HG02571 (cell line): ENCODE data around the gene UNK.
A peak's percentile ranks its signal among the peaks of the same experiment; 100 is the strongest.
"Not testable (repeated sequence)": the region's sequence is repeated elsewhere in the genome, so short reads cannot be mapped to it uniquely, and the experiment has no call there.

ENCODE experiments used
- ATAC-seq: cut with Tn5 transposase; IDR thresholded peaks from one replicate; pipeline ENCODE4 v1.9.1; 2021; ENCODE audit warnings: mild to moderate bottlenecking, moderate library complexity; ENCODE audit not compliant: unreplicated experiment

UNK gene

DNA sequence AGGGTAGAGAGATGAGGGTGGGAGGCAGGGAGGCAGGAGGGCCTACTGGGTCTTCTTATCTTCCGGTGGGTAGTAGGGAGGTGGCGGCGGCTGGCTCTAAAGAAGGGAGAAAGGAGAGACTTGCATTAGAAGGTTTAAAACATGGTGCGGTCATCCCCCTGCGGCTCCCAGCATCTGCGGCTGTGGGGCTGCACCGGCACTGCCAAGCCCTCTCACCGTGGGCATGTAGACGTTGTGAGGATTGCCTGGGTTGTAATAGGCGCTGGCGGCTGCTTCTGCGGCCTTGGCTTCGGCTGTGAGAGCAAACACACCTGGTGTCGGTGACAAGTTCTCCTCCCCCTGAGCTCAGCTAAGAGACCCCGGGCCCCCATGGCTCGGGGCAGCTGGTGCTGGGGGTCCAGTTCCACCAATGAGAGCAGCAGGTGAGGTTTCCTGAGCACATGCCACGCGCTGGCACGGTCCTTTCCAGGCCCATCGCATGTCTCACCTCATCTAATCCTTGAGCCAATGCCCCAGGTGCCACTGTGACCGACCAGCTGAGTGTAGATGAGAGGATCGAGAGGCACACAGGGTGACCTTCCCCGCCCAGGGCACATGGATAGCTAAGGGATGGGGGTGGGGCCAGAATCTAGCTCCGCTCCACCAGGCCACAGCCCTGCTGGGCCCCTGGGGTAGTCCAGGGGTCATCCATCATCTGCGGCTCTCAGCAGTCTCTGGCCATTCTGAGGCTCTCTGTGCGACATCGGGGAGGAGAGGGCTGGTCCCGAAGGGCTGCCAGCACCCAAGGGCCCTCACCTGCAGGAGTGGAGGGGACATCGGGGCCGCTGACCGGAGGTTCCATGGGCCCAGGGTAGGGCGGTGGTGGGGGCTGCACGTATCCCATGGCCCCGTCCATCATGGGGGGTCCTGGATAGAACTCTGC is 62.3 kb downstream of the UNK start:
- ATAC-seq = no peak

DNA sequence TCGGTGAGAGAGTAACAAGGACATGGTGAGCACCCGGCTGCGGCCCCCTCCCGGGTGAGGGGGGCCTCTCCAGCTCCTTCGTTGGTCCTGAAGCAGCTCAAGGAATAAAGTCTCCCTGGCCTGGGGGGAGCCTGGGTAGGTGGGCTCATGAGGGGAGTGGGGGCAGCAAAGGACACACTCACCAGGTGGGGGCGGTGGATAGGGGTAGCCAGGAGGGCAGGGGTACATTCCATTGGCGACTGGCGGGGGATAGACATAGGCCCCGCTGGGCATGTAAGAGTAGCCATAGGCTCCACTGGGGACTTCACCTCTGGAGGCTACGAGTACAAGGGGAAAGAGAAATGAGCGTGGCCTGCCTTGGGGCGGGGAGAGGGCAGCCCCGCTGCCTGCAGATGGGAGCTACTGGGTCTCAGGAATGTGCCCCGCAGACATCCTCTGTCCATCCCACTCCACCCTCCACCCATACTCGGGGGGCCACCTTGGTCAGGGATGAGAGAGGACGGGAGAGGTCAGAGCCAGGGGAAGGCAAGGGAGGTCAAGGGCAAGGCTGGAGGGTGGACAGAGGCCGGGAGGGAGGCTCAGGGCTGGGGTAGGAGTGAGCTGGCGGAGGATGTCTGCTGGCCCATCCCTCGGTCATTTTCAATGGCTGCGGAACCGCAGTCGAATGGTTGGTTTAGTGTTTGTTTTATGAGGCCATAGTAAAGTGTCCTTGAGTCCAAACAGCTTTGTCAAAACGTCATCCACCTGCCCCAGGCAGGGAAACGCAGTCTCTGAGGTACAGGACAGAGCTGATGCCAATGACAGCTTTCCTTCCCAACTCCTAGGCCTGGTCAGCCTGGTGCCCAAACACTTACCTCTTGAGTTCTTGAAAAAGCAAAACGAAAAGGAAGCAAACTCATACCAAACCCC is 63.3 kb downstream of the UNK start:
- ATAC-seq = no peak

DNA sequence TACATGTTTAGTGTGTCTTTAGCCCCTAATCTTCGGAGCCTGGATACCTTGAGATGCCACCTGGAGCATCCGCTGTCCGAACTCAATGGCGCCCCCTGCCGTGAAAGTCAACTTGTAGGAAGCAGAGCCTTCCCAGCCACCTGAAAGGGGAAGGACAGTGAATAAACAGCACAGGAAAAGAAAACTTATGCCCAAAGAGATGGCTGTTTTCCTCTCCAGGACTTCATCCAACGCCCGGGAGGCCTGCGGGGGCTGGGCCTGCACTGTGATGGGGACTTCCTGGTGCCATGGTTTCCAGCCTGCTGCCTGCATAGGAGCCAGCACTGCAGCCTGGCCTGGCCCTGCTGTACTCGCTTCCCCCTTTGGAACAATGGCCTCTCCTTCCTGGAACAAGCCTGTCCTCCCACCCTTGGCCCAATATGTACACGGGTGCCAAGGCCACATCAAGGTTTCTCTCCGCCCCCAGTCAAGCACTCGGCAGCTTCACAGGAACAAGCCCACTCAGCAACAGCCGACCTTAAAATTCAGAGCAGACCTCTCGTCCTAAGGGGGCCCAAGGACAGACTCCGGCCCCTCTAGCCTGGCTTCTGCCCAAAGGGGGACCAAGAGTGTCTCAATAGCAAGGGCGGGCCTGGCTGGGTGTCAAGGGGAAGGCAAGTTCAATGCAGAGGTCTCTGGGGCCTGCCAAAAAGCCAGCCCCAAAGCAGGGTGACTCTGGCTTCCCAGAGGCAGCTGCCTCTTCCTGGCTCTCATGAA is 64.1 kb downstream of the UNK start:
- no peak for ATAC-seq

DNA sequence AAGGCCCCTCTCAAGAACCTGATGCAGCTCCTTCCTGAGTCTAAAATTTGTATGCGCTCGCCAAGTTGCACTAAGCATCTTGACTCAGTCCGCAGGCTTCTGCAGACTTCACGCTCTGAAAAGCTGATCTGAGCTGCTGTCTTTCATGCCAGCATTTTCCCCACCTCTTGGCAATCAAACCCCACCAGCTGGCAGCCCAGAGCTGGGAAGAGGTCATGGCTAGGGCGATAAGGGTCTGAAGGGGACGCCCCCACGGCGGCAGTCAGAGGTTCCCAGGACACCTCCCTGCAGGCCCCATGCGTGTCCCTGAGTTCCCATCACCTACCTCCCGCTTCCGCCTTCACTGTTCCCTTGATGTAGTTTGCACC is 64.7 kb downstream of the UNK start:
- no peak for ATAC-seq

DNA sequence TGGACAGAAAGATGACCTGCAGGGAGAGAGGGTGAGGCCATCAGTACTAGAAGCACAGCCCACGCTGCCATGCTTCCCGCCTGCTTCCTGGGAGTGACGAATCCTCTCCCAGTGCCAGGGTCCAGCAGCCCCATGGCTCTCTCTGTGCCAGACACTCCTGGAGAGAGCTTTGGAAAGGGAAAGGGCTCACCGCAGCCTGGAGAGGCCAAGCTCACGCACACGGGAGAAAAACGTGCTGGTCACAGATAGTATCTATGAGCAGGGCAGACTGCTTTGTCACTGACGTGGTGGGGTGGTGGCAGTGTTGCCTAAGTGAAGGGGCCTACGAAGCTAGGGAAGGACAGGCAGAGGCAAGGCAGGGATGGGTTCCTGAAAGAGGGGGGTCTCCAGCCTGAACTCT is 65.1 kb downstream of the UNK start:
- no peak for ATAC-seq

DNA sequence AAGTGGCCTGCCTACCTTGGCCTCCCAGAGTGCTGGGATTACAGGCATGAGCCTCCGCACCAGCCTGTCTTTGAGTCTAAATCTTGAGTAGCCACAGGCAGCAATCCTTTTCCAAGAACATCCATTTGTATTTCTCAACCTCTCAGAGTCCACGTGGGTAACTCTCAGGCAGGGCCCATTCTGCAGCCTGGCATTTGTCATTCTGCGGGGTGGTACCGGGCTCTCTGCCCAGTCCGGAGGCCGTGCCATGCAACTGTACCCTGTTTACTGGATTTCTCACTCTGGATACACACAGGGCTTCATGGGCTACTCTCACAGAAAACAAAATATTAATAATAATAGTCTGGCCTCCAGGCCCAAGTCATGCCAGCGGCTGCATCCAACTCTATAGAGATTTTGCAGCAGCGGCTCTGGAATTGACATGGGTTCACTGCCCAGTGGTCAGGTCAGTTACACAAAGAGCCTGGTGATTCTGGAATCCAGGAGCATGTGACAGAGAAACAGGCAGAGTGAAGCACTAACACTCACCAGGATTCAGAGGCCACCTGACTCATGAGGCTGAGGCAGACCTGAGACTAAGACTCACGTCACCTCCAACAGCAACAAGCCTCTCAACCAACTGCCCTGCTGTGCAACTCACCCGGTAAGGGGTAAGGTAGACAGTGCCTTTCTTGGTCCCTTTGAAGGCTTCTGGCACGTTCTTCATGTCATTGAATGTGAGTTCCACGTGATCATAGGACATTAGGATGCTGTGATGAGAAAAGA is 66.5 kb downstream of the UNK start:
- ATAC-seq = no peak

DNA sequence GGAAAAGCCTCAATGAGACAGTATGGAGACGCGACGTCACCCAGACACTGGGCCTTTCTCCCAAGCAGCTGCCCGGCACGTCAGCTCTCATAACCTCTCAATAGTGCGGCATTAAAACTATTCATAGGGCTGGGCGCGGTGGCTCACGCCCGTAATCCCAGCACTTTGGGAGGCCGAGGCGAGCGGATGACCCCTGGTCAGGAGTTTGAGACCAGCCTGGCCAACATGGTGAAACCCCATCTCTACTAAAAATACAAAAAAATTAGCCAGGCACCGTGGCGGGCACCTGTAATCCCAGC is 67.0 kb downstream of the UNK start:
- not testable (repeated sequence) for ATAC-seq

DNA sequence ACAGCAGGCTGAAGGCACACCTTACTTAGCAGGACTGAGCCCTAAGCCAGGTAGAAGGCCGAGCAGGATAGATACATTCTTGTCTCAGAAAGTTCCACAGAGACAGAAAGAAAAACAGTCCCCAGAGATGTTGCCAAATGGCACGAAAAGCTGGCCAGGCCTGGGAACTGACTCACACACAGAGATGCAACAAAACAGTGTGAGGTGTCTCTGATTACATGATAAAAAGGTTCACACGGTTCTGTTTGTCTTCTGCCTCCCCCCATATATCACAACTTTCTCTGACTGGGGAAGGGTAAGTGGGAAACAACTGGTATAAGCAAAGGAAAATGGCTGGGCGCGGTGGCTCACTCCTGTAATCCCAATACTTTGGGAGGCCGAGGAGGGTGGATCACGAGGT is 68.8 kb downstream of the UNK start:
- no peak for ATAC-seq

DNA sequence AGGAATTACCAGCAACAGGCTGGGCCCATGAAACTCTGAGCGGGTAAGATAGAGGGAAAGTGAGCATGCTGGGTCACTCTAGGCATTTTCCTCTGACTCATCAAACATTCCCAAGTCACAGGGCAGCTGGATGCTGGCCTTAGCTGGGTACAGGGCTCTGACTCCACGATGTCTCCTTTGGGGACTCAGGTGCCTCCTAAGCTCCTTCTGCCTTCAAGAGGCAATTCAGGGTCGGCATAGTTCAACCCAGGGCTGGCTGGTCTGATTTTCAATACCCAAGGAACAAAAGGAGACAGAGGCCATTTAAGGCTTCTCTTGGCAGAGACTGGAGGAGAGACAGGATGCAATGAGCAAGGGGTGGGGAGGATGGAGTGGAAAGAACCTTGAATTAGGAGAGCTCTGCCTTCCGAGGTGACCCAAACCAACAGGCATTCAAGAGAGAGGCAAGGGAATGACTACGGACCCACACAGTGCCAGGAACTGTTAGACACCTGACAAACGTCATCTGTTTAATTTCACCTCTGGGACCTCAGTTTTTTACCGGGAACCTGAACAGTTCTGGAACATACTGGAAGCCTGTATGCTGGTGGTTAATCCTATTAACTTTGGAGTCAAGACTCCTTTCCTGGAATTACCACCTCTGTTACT is 69.6 kb downstream of the UNK start:
- ATAC-seq = no peak

DNA sequence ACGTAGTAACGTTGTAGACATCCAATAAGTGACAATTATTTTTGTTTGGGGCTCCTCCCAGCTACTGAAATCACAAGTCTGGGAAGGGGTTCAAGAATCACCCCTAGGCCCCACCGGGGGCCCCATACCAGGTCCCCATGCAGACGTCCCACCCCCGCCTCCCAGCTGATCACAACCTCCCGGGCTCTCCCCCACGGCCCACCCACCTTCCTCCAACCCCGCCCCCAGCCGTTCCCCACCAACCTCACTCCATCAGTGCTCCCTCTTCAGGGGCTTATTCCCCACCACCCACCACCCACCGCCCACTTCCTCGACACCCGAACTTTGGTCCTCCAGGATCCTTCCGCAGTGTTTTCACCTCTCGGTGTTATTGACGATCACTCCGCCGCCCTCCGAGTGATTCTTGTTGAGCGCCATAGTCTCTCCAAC is 70.3 kb downstream of the UNK start:
- no peak for ATAC-seq

DNA sequence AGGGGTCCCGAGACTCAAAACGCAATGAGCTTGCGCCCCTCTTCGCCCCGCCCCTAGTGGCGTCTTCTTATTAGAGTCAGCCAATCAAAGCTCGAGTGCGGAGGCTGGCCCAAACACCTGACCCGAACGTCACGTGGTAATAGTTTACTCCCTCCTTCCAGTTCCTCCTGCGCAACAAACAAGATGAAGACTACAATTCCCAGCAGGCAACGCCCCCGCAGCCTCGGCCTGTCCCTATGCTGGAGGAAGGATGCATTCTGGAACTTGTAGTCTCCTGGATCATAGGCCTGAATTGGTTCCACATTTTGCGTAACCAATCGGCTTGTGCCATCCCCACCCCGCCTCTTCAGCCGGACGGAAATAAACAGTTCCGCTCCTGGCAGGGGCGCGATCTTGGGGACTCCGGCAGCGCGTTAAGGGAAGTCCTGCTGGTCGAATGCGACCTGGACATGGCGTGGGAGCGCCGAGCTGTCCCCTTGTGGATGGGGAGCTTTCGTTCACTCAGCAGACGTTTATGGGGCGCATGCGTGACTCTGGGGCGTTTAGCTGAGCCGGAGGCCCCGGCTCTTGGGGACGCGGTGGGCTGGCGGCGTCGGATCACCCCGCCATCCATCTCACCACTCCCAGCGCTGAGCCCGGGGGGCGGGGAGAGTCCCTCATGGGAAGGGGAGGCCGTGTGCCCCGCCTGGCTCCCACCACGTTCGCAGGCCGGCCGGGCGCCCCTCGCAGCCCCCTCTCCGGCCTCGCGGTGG is 70.9 kb downstream of the UNK start, which contains the start of gene WBP2:
TSS of gene WBP2 (minus strand) at position 26 of the 752 bp plus-strand sequence. CDS start 38 bp downstream, outside the sequence.
- peak; percentile 86 for ATAC-seq

DNA sequence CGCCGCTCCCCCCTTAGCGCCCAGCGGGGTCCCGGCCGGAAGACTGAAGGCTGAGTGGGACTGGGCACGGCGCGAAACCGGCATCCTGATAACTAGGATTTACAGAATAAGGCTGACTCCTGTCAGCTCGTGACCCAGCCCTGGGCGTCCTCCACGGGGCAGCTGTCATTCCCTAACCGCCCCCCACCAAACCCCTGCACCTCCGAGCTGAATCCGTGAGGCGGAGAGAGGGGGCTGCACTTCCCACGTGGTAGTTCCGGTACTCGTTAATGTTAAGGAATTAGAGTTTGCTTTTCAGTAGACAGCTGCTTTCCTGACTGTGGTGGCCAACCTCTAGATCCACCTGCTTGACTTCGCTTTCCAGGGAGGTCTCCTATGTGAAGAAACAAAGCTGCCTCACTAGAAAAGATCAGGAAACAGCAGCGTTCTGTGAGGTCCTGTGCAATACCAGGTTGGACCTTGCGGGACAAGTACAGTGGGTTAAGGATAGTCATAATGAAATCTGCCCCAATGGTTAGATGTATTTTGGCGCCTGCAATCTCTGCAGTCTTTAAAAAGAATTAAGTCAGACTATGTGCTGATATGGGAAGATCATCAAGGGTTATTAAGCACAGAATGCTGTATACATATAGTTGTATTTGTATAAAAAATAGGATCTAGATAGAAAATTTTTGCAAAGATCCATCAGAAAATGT is 71.6 kb downstream of the UNK start:
- ATAC-seq = no peak

DNA sequence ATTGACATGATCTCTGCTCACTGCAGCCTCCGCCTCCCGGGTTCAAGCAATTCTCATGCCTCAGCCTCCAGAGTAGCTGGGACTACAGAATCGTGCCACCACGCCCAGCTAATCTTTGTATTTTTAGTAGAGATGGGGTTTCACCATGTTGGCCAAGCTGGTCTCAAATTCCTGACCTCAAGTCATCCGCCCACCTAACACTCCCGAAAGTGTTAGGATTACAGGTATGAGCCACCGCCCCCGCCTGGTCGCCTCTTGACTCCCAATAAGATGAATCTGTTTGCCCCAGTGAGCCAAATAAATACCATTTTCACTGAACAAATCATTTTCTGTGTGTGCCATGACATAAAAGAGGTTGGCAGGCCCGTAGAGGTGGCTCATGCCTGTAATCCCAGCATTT is 74.8 kb downstream of the UNK start:
- not testable (repeated sequence) for ATAC-seq

DNA sequence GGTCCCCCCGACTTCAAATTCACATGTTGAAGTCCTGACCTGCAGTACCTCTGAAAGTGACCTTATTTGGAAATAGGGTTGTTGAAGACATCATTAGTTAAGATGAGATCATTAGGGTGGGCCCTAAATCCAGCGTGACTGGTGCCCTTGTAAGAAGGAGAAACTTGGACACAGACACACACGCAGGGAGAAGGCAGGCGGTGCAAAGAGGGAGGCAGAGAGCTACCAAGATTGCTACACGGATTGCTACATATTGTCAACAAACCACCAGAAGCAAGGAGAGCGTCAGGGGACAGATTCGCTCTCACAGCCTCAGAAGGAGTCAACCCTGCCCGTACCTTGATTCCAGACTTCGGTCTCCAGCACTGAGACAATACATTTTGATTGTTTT is 77.3 kb downstream of the UNK start:
- no peak for ATAC-seq

DNA sequence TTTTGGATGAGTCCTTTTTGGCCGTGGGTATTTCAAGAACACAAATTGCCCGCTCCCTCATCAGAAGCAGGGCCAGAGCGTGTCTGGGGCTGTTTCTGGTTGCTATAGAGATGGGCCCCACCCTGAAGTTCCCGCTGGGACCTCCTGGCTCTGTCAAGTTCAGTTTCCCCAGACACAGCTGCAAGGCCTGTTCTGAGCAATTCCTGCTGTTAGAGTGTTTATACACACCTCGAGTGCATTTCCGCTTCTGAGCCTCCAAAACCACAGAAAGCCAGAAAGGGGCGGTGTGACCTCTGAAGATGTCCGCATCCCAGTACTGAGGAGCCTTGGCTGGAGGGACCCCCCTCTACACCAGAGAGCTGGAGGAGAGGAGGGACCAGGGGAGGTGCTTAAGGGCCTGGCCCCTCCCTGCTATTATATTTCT is 79.9 kb downstream of the UNK start:
- ATAC-seq = peak; percentile 71

DNA sequence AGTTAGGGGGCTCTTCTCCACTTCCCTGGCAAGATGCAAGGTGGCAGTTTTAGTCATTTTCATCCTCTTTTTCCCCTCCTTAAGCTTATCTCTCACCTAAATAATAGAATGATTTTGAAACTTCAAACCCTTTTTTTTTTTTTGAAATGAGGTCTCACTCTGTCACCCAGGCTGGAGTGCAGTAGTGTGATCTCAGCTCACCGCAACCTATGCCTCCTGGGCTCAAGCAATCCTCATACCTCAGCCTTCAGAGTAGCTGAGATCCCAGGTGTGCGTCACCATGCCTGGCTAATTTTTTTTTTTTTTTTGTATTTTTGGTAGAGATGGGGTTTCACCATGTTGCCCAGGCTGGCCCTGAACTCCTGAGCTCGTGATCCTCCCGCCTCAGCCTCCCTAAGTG is 80.3 kb downstream of the UNK start:
- not testable (repeated sequence) for ATAC-seq

DNA sequence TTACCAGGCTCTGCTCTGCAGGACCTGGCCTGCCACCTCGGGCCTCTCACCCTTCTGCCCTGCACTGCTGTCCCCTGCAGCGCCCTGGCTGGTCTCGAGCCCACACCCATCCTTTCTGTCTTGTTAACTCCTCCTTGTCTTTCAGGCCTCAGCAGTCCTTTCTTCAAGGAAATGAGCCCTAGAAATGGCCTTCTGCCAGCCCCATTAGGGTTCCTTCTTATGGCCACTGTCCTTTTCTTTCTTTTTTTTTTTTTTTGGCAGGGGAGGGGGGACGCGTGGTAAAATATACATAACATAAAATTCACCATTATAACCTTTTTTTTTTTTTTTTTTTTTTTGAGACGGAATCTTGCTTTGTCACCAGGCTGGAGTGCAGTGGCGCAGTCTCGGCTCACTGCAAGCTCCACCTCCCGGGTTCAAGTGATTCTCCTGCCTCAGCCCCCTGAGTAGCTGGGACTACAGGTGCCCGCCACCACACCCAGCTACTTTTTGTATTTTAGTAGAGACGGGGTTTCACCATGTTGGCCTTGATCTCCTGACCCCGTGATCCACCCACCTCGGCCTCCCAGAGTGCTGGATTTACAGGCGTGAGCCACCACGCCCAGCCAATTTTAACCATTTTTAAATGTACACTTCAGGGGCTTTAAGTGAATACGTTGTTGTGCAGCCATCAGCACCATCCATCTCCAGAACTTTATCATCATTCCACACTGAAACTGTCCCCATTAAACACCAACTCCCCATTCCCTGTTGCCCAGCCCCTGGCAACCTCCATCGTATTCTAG is 81.0 kb downstream of the UNK start:
- ATAC-seq = not testable (repeated sequence)
